Measurements from ENCODE around the gene CTPS1.

DNA sequence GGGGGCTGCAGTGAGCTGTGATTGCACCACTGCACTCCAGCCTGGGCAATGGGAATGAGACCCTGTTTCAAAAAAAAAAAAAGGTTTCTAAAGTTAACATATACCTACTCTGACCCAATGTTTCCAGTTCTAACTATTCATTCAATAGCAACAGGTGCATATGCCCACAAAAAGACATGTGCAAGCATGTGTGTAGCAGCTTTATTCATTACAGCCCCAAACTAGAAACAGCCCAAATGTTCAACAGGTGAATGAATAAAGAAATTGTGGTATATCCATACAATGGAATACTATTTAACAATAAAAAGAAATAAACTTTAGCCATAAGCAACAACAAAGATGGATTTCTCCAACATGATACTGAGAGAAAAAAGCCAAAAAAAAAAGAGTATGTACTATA lies 21.3 kb upstream of the CTPS1 start:
- TF ChIP-seq POLR2A (IDR thresholded peaks at IDR 0.05) (no peak), EP300 (IDR thresholded peaks at IDR 0.05) (no peak)
- TF ChIP-seq, protein P1, sequence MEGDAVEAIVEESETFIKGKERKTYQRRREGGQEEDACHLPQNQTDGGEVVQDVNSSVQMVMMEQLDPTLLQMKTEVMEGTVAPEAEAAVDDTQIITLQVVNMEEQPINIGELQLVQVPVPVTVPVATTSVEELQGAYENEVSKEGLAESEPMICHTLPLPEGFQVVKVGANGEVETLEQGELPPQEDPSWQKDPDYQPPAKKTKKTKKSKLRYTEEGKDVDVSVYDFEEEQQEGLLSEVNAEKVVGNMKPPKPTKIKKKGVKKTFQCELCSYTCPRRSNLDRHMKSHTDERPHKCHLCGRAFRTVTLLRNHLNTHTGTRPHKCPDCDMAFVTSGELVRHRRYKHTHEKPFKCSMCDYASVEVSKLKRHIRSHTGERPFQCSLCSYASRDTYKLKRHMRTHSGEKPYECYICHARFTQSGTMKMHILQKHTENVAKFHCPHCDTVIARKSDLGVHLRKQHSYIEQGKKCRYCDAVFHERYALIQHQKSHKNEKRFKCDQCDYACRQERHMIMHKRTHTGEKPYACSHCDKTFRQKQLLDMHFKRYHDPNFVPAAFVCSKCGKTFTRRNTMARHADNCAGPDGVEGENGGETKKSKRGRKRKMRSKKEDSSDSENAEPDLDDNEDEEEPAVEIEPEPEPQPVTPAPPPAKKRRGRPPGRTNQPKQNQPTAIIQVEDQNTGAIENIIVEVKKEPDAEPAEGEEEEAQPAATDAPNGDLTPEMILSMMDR (IDR thresholded peaks at IDR 0.05): no peak
